Epidermal melanocyte (primary cell): Measurements from ENCODE around the gene PEX14.
"Not testable (repeated sequence)": the region's sequence is repeated elsewhere in the genome, so short reads cannot be mapped to it uniquely, and the experiment has no call there.

Source experiments
- DNase-seq: peaks from one replicate; pipeline ENCODE4 v3.0.0; 2011; ENCODE audit warnings: low spot score; ENCODE audit not compliant: insufficient read length

Gene PEX14

GRCh38 chr1:10450156-10450814, 24.5 kb upstream of the PEX14 start:
- no peak for DNase-seq

GRCh38 chr1:10450836-10451235, 23.9 kb upstream of the PEX14 start:
- no peak for DNase-seq

- peak; percentile 44 for DNase-seq
These were observed 23.5 kb upstream of the PEX14 start for GRCh38 chr1:10451287-10451686.

- DNase-seq = no peak
These were observed 18.7 kb upstream of the PEX14 start for GRCh38 chr1:10456048-10456447.

GRCh38 chr1:10456661-10457060, 18.1 kb upstream of the PEX14 start:
- DNase-seq = no peak

- not testable (repeated sequence) for DNase-seq
These were observed 17.3 kb upstream of the PEX14 start for GRCh38 chr1:10457462-10457861.

GRCh38 chr1:10457875-10458274, 16.9 kb upstream of the PEX14 start:
- no peak for DNase-seq

GRCh38 chr1:10459184-10459583, 15.6 kb upstream of the PEX14 start:
- DNase-seq = no peak

- no peak for DNase-seq
These were observed 7.7 kb upstream of the PEX14 start for GRCh38 chr1:10467078-10467477.

GRCh38 chr1:10470043-10470442, 4.7 kb upstream of the PEX14 start:
- no peak for DNase-seq

- DNase-seq = no peak
These were observed 3.1 kb upstream of the PEX14 start for GRCh38 chr1:10471411-10472219.

- peak; percentile 94 for DNase-seq
These were observed 2.3 kb upstream of the PEX14 start, which contains the start of gene DFFA for GRCh38 chr1:10472220-10473144. Gene DFFA (minus strand): TSS chr1:10472529. CDS start chr1:10472458, 71 bp downstream.

GRCh38 chr1:10473145-10473765, 1.5 kb upstream of the PEX14 start:
- DNase-seq = no peak

- not testable (repeated sequence) for DNase-seq
These were observed 489 bp upstream of the PEX14 start for GRCh38 chr1:10474309-10474612.

- DNase-seq = no peak
These were observed 760 bp downstream of the PEX14 start for GRCh38 chr1:10475510-10475909.

- DNase-seq = no peak
These were observed 4.5 kb downstream of the PEX14 start for GRCh38 chr1:10479296-10479695.

- DNase-seq = no peak
These were observed 5.9 kb downstream of the PEX14 start for GRCh38 chr1:10480614-10481013.

- DNase-seq = no peak
These were observed 9.8 kb downstream of the PEX14 start for GRCh38 chr1:10484521-10484920.

GRCh38 chr1:10489291-10490055, 14.7 kb downstream of the PEX14 start:
- DNase-seq = no peak

GRCh38 chr1:10490286-10490970, 15.7 kb downstream of the PEX14 start:
- no peak for DNase-seq
